Amniotic epithelial cell (primary cell): ENCODE measurements around the gene TOP3B.
"Not testable (repeated sequence)": the region's sequence is repeated elsewhere in the genome, so short reads cannot be mapped to it uniquely, and the experiment has no call there.

Experiments used
- DNase-seq: peaks from one replicate; pipeline ENCODE4 v3.0.0-alpha.2; 2010; ENCODE audit warnings: low read depth

The TOP3B gene

GRCh38 chr22:21944871-21945270 lies 37.7 kb downstream of the TOP3B start:
- no peak for DNase-seq

GRCh38 chr22:21943571-21944448 lies 38.8 kb downstream of the TOP3B start:
- DNase-seq = no peak

GRCh38 chr22:21942407-21943343 lies 39.9 kb downstream of the TOP3B start:
- DNase-seq = peak; percentile 87

- peak; percentile 12 for DNase-seq
Observed at GRCh38 chr22:21941921-21942320, 40.7 kb downstream of the TOP3B start.

- no peak for DNase-seq
Observed at GRCh38 chr22:21940521-21940920, 42.1 kb downstream of the TOP3B start.

- not testable (repeated sequence) for DNase-seq
Observed at GRCh38 chr22:21939935-21940334, 42.7 kb downstream of the TOP3B start.

- no peak for DNase-seq
Observed at GRCh38 chr22:21939461-21939913, 43.1 kb downstream of the TOP3B start.

GRCh38 chr22:21938906-21939305 lies 43.7 kb downstream of the TOP3B start:
- no peak for DNase-seq

GRCh38 chr22:21938071-21938822 lies 44.3 kb downstream of the TOP3B start:
- peak; percentile 83 for DNase-seq

GRCh38 chr22:21937821-21938070 lies 44.8 kb downstream of the TOP3B start:
- peak; percentile 94 for DNase-seq

- DNase-seq = no peak
Observed at GRCh38 chr22:21937041-21937820, 45.4 kb downstream of the TOP3B start.

- peak; percentile 53 for DNase-seq
Observed at GRCh38 chr22:21936151-21936775, 46.3 kb downstream of the TOP3B start.

GRCh38 chr22:21933910-21934309 lies 48.7 kb downstream of the TOP3B start:
- DNase-seq = no peak

- no peak for DNase-seq
Observed at GRCh38 chr22:21933413-21933812, 49.2 kb downstream of the TOP3B start.

GRCh38 chr22:21932347-21932746 lies 50.2 kb downstream of the TOP3B start:
- DNase-seq = no peak

- DNase-seq = no peak
Observed at GRCh38 chr22:21931056-21931455, 51.5 kb downstream of the TOP3B start.

GRCh38 chr22:21929253-21929652 lies 53.3 kb downstream of the TOP3B start:
- no peak for DNase-seq

- no peak for DNase-seq
Observed at GRCh38 chr22:21928048-21928447, 54.5 kb downstream of the TOP3B start.

- no peak for DNase-seq
Observed at GRCh38 chr22:21927174-21927823, 55.3 kb downstream of the TOP3B start.

- no peak for DNase-seq
Observed at GRCh38 chr22:21926728-21927127, 55.9 kb downstream of the TOP3B start.
